DOHH2 (cell line): Measurements from ENCODE around the gene MAPKAPK2.

Experiments
- EZH2phosphoT487 ChIP-seq: fragments of 200-600 bp; sonication (generic); IDR thresholded peaks from 2 replicates; pipeline ENCODE4 v1.6.1; 2017; ENCODE audit warnings: borderline replicate concordance, mild to moderate bottlenecking, antibody characterized with exemption, low read length, moderate library complexity, mixed read lengths
- TF ChIP-seq, protein P1 (sequence below): fragments of 200-600 bp; sonication (generic); IDR thresholded peaks from one replicate; pipeline ENCODE4 v1.5.1; 2014; ENCODE audit warnings: antibody characterized with exemption, mild to moderate bottlenecking, low read depth, low read length; ENCODE audit not compliant: poor library complexity, severe bottlenecking

DNA sequence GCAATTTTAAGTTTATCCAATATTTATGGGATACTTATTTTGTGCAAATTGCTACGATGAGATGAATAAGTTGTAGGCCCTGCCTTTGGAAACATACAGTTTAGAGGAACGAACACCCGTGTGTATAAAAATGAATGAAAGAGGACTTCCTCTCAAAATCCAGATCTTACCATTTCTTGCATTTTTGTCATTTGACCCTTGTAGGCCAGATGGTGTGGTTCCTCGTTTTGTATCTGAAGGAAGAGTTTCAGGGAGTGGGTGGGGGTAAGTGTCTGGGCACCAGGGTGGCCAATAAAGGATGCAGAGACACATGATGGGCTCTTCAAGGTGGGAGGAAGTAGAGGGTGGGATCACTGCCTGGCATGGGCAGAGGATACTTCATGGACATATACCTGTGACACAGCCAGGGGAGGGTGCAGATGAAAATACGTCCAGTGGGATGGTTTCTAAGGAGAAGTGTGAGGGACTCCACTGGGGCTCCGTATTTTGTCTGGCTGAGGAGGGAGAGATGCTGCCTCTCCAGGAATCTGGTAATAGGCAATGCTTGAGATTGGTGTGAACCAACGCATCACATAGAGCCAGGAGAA, 14.4 kb downstream of the MAPKAPK2 start:
- TF ChIP-seq, protein P1, sequence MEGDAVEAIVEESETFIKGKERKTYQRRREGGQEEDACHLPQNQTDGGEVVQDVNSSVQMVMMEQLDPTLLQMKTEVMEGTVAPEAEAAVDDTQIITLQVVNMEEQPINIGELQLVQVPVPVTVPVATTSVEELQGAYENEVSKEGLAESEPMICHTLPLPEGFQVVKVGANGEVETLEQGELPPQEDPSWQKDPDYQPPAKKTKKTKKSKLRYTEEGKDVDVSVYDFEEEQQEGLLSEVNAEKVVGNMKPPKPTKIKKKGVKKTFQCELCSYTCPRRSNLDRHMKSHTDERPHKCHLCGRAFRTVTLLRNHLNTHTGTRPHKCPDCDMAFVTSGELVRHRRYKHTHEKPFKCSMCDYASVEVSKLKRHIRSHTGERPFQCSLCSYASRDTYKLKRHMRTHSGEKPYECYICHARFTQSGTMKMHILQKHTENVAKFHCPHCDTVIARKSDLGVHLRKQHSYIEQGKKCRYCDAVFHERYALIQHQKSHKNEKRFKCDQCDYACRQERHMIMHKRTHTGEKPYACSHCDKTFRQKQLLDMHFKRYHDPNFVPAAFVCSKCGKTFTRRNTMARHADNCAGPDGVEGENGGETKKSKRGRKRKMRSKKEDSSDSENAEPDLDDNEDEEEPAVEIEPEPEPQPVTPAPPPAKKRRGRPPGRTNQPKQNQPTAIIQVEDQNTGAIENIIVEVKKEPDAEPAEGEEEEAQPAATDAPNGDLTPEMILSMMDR, result no peak
- TF ChIP-seq EZH2phosphoT487, result no peak
